MG63 (cell line): ENCODE results near the gene MLN. TPM values are rescaled to one million over a fixed set of nuclear protein-coding genes. Genes with fewer than 3 reads are reported as not detected.

Experiments used
- DNase-seq: peaks from one replicate; pipeline ENCODE4 v3.0.0-alpha.2; 2020
- H3K27me3 ChIP-seq: fragments of 250-450 bp; sonication (Bioruptor Pico); 2 replicates; pipeline ENCODE4 v1.5.1; 2020; ENCODE audit warnings: mild to moderate bottlenecking, moderate library complexity
- H3K36me3 ChIP-seq: fragments of 250-450 bp; sonication (Bioruptor Pico); 2 replicates; pipeline ENCODE4 v1.5.1; 2020; ENCODE audit warnings: mild to moderate bottlenecking, moderate library complexity
- H3K4me3 ChIP-seq: fragments of 250-450 bp; sonication (Bioruptor Pico); 2 replicates; pipeline ENCODE4 v1.5.1; 2020; ENCODE audit warnings: mild to moderate bottlenecking, moderate library complexity
- H3K9me3 ChIP-seq: fragments of 250-450 bp; sonication (Bioruptor Pico); 2 replicates; pipeline ENCODE4 v1.5.1; 2020; ENCODE audit warnings: mild to moderate bottlenecking, moderate library complexity
- total RNA-seq: library from RNA; depleted of rRNA; stranded (reverse); fragments of >200 nt; shearing (Covaris generic); gene quantifications from 2 replicates; pipeline ENCODE4 v1.2.3, GENCODE V29; 2014; ENCODE audit warnings: low replicate concordance; rRNA removed

Gene MLN, protein sequence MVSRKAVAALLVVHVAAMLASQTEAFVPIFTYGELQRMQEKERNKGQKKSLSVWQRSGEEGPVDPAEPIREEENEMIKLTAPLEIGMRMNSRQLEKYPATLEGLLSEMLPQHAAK
- not detected in 2 replicates for total RNA-seq

DNA sequence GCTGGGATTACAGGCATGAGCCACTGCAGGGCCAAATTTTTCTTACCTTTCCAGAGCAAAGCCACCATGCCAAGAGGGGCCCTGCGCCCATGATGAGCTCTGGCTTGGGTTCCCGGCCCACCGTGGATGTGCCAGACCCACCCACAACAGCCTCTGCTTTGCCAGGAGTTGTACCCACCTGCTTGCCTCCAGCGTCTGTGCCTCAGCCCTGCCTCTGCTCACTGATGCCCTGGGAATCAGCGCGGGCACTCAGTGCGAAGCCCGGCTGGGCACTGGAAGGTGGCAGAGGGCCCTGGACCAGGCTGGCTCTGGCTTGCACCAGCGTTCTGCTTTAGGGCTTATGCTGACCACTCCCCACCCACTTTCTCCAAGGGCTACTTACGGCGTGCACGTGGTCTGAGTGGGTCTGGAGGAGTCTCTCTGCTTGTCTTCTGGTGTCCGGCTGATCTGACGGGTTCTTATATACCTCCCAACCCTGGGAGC is at the start of gene MLN:
TSS of gene MLN (minus strand) at position 433 of the 483 bp plus-strand sequence. CDS start 2,840 bp downstream, outside the sequence.
- no peak for DNase-seq
- H3K4me3 ChIP-seq, result no peak within 1 kb of the TSS

DNA sequence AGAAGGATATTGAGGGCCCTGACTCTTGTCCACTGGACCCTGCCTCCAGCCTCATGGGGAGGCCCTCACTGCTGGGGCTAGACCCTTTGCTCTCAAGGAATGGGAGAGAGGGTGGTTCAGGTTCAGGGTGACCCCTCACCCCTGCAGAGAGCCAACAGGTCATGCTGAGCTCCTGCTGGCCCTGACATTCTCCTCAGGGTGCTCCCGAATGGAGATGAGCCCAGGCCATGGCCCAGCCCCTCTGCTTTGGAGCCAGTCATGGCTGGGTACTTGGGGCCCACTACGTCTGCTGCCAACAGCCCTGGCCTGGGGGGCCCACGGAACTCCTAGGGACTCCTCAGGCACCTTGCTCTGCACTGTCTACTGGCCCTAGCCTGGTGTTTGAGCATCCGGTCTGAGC is 49.2 kb upstream of the MLN start:
- no peak overlapping the region for H3K4me3 ChIP-seq
- no peak for DNase-seq
- H3K36me3 ChIP-seq, result no peaks in the 10 kb centered on the region
- H3K9me3 ChIP-seq, result no peaks in the 10 kb centered on the region
- no peaks in the 10 kb centered on the region for H3K27me3 ChIP-seq

More for the DNA sequence above, at the start of gene MLN:
- Histone ChIP-seq H3K9me3 (no peaks in the 10 kb centered on the region), H3K36me3 (no peaks in the 10 kb centered on the region), H3K27me3 (no peaks in the 10 kb centered on the region)

DNA sequence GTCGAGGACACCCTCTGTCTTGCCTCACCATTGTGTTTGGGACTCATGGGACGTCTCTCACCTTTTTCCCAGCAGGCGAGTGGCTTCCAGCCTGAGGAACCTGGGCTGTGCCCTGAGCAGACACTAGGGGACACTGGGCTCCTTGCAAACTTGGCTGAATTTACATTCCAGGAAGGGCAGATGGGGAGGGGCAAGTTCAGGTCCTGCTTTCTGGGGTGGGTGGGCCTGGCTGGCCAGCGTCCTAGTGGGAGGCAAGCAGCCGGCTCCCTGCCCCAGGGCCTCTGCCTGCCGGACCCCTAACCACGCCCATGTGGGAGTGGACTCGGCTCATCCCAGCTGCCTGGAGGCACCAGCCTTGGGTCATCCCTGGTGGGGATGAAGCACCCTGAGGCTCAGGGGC is 48.2 kb upstream of the MLN start:
- Histone ChIP-seq H3K9me3 (no peaks in the 10 kb centered on the region), H3K27me3 (no peaks in the 10 kb centered on the region), H3K4me3 (no peak overlapping the region), H3K36me3 (no peaks in the 10 kb centered on the region)
- DNase-seq, result no peak

- H3K27me3 ChIP-seq, result no peaks in the 10 kb centered on the region
- no peak for DNase-seq
Measured at GRCh38 chr6:33850869-33851541, 47.2 kb upstream of the MLN start.

DNA sequence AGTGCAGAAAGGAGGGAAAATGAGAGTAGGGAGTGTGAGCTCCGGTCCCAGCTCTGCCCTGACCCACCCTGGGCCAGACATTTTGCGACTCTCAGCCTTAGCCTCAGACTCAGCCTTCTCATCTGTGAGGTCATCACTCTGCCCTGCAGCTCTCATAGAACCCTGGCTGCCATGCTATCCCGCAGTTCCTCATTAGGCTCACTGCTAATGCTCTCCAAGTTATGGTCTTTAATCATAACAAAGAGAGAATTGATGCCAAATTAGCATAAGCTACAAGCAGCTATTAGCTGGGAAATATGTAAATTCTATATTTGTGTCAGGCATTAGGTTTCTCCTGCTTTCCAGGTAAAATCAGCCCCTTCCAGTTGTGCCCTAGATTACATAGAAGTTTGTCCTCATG is 46.5 kb upstream of the MLN start:
- no peak for DNase-seq
- no peaks in the 10 kb centered on the region for H3K9me3 ChIP-seq
- H3K36me3 ChIP-seq, result no peaks in the 10 kb centered on the region
- no peak overlapping the region for H3K4me3 ChIP-seq
- no peaks in the 10 kb centered on the region for H3K27me3 ChIP-seq

More at GRCh38 chr6:33850869-33851541, 47.2 kb upstream of the MLN start:
- H3K9me3 ChIP-seq, result no peaks in the 10 kb centered on the region
- no peaks in the 10 kb centered on the region for H3K36me3 ChIP-seq
- H3K4me3 ChIP-seq, result no peak overlapping the region

- Histone ChIP-seq H3K4me3 (no peak overlapping the region), H3K36me3 (no peaks in the 10 kb centered on the region), H3K9me3 (no peaks in the 10 kb centered on the region), H3K27me3 (no peaks in the 10 kb centered on the region)
- DNase-seq, result no peak
Measured at GRCh38 chr6:33849500-33850075, 45.8 kb upstream of the MLN start.

DNA sequence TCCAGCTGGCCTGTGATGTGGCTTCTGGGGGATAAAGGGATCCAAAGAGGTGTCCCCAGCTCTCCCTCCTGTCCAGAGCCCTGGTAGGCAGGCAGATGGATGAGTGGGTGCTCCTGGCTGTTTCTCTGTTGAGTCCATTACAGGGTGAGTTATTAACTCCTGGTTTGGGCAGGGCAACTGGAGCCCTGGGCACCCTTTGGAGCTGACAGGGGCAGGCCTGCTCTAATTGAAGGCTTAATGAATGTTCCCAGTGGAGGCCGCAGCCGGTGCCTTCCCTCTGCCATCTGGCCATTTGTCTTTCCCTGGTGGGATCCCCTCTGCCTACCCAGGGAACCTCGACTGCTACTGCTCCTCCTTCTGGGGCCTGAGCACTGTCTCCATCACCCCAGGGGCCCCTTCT is 44.7 kb upstream of the MLN start:
- Histone ChIP-seq H3K4me3 (no peak overlapping the region), H3K9me3 (no peaks in the 10 kb centered on the region), H3K36me3 (no peaks in the 10 kb centered on the region), H3K27me3 (no peaks in the 10 kb centered on the region)
- DNase-seq, result no peak

- no peaks in the 10 kb centered on the region for H3K36me3 ChIP-seq
- no peaks in the 10 kb centered on the region for H3K9me3 ChIP-seq
- no peaks in the 10 kb centered on the region for H3K27me3 ChIP-seq
- H3K4me3 ChIP-seq, result no peak overlapping the region
- DNase-seq, result no peak
Measured at GRCh38 chr6:33847867-33848266, 44.1 kb upstream of the MLN start.

GRCh38 chr6:33847078-33847477 is 43.3 kb upstream of the MLN start:
- Histone ChIP-seq H3K4me3 (no peak overlapping the region), H3K9me3 (no peaks in the 10 kb centered on the region), H3K27me3 (no peaks in the 10 kb centered on the region), H3K36me3 (no peaks in the 10 kb centered on the region)
- DNase-seq, result no peak

- H3K36me3 ChIP-seq, result no peaks in the 10 kb centered on the region
- H3K9me3 ChIP-seq, result no peaks in the 10 kb centered on the region
- H3K4me3 ChIP-seq, result no peak overlapping the region
- no peak for DNase-seq
- H3K27me3 ChIP-seq, result no peaks in the 10 kb centered on the region
Measured at GRCh38 chr6:33846226-33846625, 42.4 kb upstream of the MLN start.

- DNase-seq, result no peak
- Histone ChIP-seq H3K4me3 (no peak overlapping the region), H3K27me3 (no peaks in the 10 kb centered on the region), H3K36me3 (no peaks in the 10 kb centered on the region), H3K9me3 (no peaks in the 10 kb centered on the region)
Measured at GRCh38 chr6:33845031-33845745, 41.4 kb upstream of the MLN start.

GRCh38 chr6:33843131-33844121 is 39.6 kb upstream of the MLN start:
- H3K36me3 ChIP-seq, result no peaks in the 10 kb centered on the region
- H3K9me3 ChIP-seq, result no peaks in the 10 kb centered on the region
- no peak overlapping the region for H3K4me3 ChIP-seq
- no peak for DNase-seq
- H3K27me3 ChIP-seq, result no peaks in the 10 kb centered on the region

DNA sequence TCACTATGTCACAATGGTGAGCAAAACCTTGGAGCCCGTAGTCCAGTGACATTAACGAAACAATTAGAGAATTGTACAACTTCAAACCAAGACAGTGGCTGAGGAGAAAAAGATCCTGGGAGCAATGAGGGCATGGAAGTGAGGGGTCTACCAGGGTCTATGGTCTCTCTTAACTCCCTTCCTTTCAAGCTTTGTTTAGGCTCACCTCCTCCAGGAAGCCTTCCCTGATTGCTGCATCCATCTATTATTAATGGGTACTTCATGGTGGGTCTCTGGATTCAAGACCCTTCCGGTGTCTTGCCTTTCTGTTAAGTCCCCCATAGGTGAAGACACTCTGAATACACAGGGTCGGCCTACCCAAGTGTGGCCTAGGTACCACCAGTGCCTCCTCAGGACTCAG is 38.1 kb upstream of the MLN start:
- DNase-seq, result no peak
- Histone ChIP-seq H3K27me3 (no peaks in the 10 kb centered on the region), H3K36me3 (no peaks in the 10 kb centered on the region), H3K4me3 (no peak overlapping the region), H3K9me3 (no peaks in the 10 kb centered on the region)

GRCh38 chr6:33841070-33841469 is 37.3 kb upstream of the MLN start:
- H3K36me3 ChIP-seq, result no peaks in the 10 kb centered on the region
- no peaks in the 10 kb centered on the region for H3K27me3 ChIP-seq
- H3K9me3 ChIP-seq, result no peaks in the 10 kb centered on the region
- H3K4me3 ChIP-seq, result no peak overlapping the region
- no peak for DNase-seq

DNA sequence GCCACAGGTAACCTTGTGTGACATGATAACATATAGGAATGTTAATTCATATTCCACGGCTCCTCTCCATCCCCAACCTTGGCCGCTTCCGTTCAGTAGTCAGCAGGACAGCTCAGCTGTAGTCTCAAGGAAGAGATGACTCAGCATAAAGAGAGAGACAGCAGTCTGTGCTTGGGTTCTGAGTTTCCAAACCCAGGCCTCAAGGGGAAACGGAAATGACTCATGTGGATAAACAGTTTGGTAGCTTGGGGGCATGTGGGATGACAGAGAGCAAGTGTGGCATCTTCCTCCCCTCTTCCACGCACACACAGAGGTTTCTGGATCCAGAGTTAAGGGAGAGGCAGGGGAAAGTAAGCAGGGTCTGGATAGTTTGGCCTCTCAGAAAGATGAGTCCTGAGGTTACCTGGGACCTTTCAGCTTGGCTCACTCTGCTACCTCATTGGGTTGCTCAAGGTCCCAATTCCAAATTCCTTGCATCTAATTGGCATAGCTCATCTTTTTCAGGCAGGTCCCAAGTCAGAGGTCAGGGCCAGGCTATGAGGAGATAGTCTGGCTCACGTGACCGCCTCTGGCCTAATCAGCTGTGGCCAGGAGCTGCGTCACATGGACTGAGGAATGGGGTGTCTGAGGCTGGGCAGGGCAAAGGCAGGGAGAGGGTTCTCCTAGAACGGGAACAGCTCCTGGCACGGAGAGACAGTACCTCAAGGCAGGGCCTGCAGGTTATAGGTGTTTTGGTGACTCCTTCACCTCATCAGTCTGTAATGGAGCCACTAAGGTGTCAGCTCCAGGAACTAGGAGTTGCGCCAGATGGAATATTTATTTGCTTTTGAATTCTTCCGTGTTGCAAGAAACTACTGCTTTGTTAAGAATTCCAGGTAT is 36.5 kb upstream of the MLN start:
- Histone ChIP-seq H3K36me3 (no peaks in the 10 kb centered on the region), H3K4me3 (no peak overlapping the region), H3K9me3 (no peaks in the 10 kb centered on the region), H3K27me3 (no peaks in the 10 kb centered on the region)
- peak; percentile 79 for DNase-seq
